ENCODE measurements around the gene SPAG5. TPM values are rescaled to one million over a fixed set of nuclear protein-coding genes. Genes with fewer than 3 reads are reported as not detected.
A peak's percentile ranks its signal among the peaks of the same experiment; 100 is the strongest.

Gene SPAG5
- total RNA-seq, 6 donors from 2014 or later = 4.4 to 34.6 (median 7.4) TPM

GRCh38 chr17:28575126-28575795 is 23.6 kb downstream of the SPAG5 start:
- WGBS, 2 donors = 95 to 97% methylated on average over 10 to 14 of the region's 14 CpGs
- ATAC-seq (ENCODE audit: low FRiP score in 2 of 2) = no peak
- TF ChIP-seq POLR2AphosphoS5 (IDR thresholded peaks at IDR 0.05) (no peak), POLR2A (IDR thresholded peaks at IDR 0.05) (no peak), EP300 (IDR thresholded peaks at IDR 0.05) (no peak), CTCF (IDR thresholded peaks at IDR 0.05) (no peak)

GRCh38 chr17:28574526-28574925 is 24.3 kb downstream of the SPAG5 start:
- Histone ChIP-seq H3K4me1 (peaks cover 24 to 33% (median 26%) of the 10 kb centered on the region in 4 donors), H3K36me3 (no peaks in the 10 kb centered on the region), H3K9me3 (no peaks in the 10 kb centered on the region), H3K27ac (no peak overlapping the region), H3K4me3 (no peak overlapping the region), H3K27me3 (no peaks in the 10 kb centered on the region)
- TF ChIP-seq EP300 (IDR thresholded peaks at IDR 0.05) = no peak
- peak in 2 of 6 experiments; percentile 13 to 24 for TF ChIP-seq CTCF (IDR thresholded peaks at IDR 0.05)
- WGBS, 2 donors = 85 to 95% methylated on average over 7 of the region's 7 CpGs
- ATAC-seq (ENCODE audit: low FRiP score in 2 of 2) (no peak), DNase-seq (no peak)

More at GRCh38 chr17:28575126-28575795, 23.6 kb downstream of the SPAG5 start:
- peaks cover 17 to 26% (median 20%) of the 10 kb centered on the region in 4 donors for H3K4me1 ChIP-seq
- no peaks in the 10 kb centered on the region for H3K27me3 ChIP-seq
- H3K27ac ChIP-seq = no peak overlapping the region
- DNase-seq = no peak
- no peaks in the 10 kb centered on the region for H3K9me3 ChIP-seq
- no peak overlapping the region for H3K4me3 ChIP-seq
- no peaks in the 10 kb centered on the region for H3K36me3 ChIP-seq

- 92 to 97% methylated on average over 6 of the region's 6 CpGs for WGBS, 2 donors
- Histone ChIP-seq H3K27ac (no peak overlapping the region), H3K36me3 (no peaks in the 10 kb centered on the region), H3K27me3 (no peaks in the 10 kb centered on the region), H3K4me1 (peaks cover 24 to 37% (median 27%) of the 10 kb centered on the region in 4 donors), H3K9me3 (no peaks in the 10 kb centered on the region), H3K4me3 (no peak overlapping the region)
- no peak for ATAC-seq (ENCODE audit: low FRiP score in 2 of 2)
- DNase-seq = no peak
- no peak for TF ChIP-seq POLR2A (IDR thresholded peaks at IDR 0.05)
- TF ChIP-seq POLR2AphosphoS5 (IDR thresholded peaks at IDR 0.05) = no peak
- TF ChIP-seq CTCF (IDR thresholded peaks at IDR 0.05) = no peak
- no peak for TF ChIP-seq EP300 (IDR thresholded peaks at IDR 0.05)
Measured at GRCh38 chr17:28573966-28574480, 24.8 kb downstream of the SPAG5 start.

- 94 to 97% methylated on average over 7 to 9 of the region's 9 CpGs for WGBS, 2 donors
- Histone ChIP-seq H3K9me3 (no peaks in the 10 kb centered on the region), H3K4me3 (no peak overlapping the region), H3K36me3 (no peaks in the 10 kb centered on the region), H3K27ac (no peak overlapping the region), H3K4me1 (peaks cover 24 to 37% (median 27%) of the 10 kb centered on the region in 4 donors), H3K27me3 (no peaks in the 10 kb centered on the region)
- ATAC-seq (ENCODE audit: low FRiP score in 2 of 2) (no peak), DNase-seq (no peak)
- TF ChIP-seq POLR2A (IDR thresholded peaks at IDR 0.05) = no peak
- no peak for TF ChIP-seq CTCF (IDR thresholded peaks at IDR 0.05)
- no peak for TF ChIP-seq EP300 (IDR thresholded peaks at IDR 0.05)
- no peak for TF ChIP-seq POLR2AphosphoS5 (IDR thresholded peaks at IDR 0.05)
Measured at GRCh38 chr17:28573521-28573920, 25.3 kb downstream of the SPAG5 start.

- DNase-seq (no peak), ATAC-seq (ENCODE audit: low FRiP score in 2 of 2) (no peak)
- Histone ChIP-seq H3K4me3 (no peak overlapping the region), H3K27me3 (no peaks in the 10 kb centered on the region), H3K4me1 (peaks cover 24 to 37% (median 27%) of the 10 kb centered on the region in 4 donors), H3K36me3 (no peaks in the 10 kb centered on the region), H3K9me3 (no peaks in the 10 kb centered on the region), H3K27ac (no peak overlapping the region)
- TF ChIP-seq EP300 (IDR thresholded peaks at IDR 0.05) = no peak
Measured at GRCh38 chr17:28573040-28573380, 25.8 kb downstream of the SPAG5 start.
